ENCODE measurements around the gene ANKRD10. TPM values are rescaled to one million over a fixed set of nuclear protein-coding genes. Genes with fewer than 3 reads are reported as not detected.

The ANKRD10 gene
- total RNA-seq, 1 experiment from 2014 or later, result 219 TPM

DNA sequence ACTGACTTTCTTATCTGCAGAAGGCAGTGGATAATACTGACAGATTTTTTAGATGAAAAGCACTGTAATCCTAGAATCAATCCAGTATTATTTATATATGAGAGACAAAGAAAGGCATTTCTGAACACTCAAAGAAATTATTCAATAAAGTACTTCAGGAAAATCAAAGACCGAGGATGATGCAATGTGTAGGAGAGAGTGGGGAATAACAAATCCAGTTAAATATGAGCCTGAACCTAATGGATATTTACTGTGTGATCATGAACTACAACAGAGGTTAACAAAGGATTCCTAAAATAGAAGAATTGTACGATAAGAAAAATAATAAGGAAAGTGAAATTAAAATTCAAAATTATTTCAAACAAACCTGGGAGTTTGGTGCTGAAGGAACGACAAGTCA, 69.3 kb downstream of the ANKRD10 start:
- H3K27ac Mint-ChIP-seq, result no peak overlapping the region

GRCh38 chr13:110841846-110842245, 73.0 kb downstream of the ANKRD10 start:
- TF ChIP-seq ZNF138 (CRISPR knock-in tag; conservative IDR thresholded peaks at IDR 0.05) (no peak), E2F4 (CRISPR knock-in tag; IDR thresholded peaks at IDR 0.05; ENCODE audit: borderline replicate concordance, low read depth) (no peak), NR2C2 (CRISPR knock-in tag; IDR thresholded peaks at IDR 0.05) (no peak), FOXP4 (CRISPR knock-in tag; IDR thresholded peaks at IDR 0.05) (no peak), EMX1 (CRISPR knock-in tag; IDR thresholded peaks at IDR 0.05) (no peak), ATF1 (CRISPR knock-in tag; IDR thresholded peaks at IDR 0.05) (no peak), GABPB1 (CRISPR knock-in tag; IDR thresholded peaks at IDR 0.05) (no peak)
- TF ChIP-seq, protein P1, sequence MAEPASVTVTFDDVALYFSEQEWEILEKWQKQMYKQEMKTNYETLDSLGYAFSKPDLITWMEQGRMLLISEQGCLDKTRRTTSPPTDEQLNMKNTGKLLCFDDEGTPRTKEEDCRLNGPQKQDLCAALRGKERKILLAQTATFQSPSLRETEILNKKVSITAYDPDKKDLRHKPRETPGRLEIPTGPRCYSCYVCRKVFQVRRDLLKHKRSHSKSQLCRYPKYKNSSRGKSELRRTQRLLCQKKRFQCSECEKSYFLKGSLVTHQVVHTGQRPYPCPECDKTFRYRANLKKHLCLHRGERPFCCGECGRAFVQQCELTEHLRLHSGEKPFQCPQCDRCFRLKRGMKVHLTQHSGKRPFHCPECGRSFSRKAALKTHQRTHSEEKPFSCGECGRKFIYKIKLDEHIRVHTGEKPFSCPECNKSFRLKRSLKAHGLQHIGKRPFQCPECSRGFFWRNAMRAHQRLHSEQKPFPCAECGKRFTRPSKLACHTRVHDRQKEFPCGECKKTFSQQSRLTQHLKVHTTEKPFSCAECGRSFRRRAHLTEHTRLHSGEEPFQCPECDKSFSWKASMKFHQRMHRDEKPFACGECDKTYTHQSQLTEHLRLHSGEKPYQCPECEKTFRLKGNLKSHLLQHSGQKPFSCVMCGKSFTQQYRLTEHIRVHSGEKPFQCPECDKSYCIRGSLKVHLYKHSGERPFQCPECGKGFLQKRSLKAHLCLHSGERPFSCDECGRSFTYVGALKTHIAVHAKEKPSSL (CRISPR knock-in tag; conservative IDR thresholded peaks at IDR 0.05), result no peak
- CTCF ChIA-PET, result interaction anchor here (0.5 kb wide), 1 partner anchor 1382 kb away, joined by 5 read pairs; no protein-coding TSS in a partner anchor
- Mint-ChIP-seq H3K4me1 (peaks cover 3% of the 10 kb centered on the region), H3K9me3 (peaks cover 19% of the 10 kb centered on the region), H3K27ac (no peak overlapping the region), H3K4me3 (no peak overlapping the region), H3K36me3 (peaks cover 4% of the 10 kb centered on the region; the same call in 1 of the 2 replicates), H3K27me3 (ENCODE audit: low read depth) (no peaks in the 10 kb centered on the region; the same call in 1 of the 2 replicates)
- no peak for ATAC-seq
- DNase-seq (ENCODE audit: low spot score), result no peak
- POLR2A ChIA-PET, result no interaction called here

More for the DNA sequence above, 69.3 kb downstream of the ANKRD10 start:
- POLR2A ChIA-PET, result no interaction called here
- CTCF ChIA-PET, result interaction anchor here (0.8 kb wide), 1 partner anchor 11 kb away, joined by 3 read pairs; no protein-coding TSS in a partner anchor
- TF ChIP-seq GRHL2 (CRISPR knock-in tag; IDR thresholded peaks at IDR 0.05; ENCODE audit: insufficient replicate concordance, severe bottlenecking), result no peak
- no peak for TF ChIP-seq MXD4 (CRISPR knock-in tag; IDR thresholded peaks at IDR 0.05; ENCODE audit: borderline replicate concordance)
- TF ChIP-seq E2F4 (CRISPR knock-in tag; IDR thresholded peaks at IDR 0.05; ENCODE audit: borderline replicate concordance, low read depth), result no peak
- no peak for DNase-seq (ENCODE audit: low spot score)
- no peak for ATAC-seq
- Mint-ChIP-seq H3K4me3 (no peak overlapping the region), H3K9me3 (peaks cover 19% of the 10 kb centered on the region), H3K4me1 (peaks cover 7% of the 10 kb centered on the region), H3K27me3 (ENCODE audit: low read depth) (no peaks in the 10 kb centered on the region; the same call in 1 of the 2 replicates), H3K36me3 (peaks cover 4% of the 10 kb centered on the region; the same call in 1 of the 2 replicates)

DNA sequence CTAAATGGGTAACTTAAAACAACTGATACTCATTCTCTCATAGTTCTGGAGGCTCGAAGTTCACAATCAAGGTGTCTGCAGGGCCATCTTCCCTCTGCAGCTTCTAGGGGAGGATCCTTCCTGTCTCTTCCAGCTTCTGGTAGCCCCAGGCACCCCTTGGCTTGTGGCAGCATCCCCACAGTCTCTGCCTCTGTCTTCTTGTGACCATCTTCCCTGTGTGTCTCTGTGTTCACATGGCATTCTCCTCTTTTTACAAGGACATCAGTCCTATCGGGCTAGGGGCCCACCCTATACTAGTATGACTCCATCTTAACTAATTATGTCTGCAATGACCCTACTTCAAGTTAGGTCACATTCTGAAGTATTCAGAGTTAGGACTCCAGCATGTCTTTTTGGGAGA, 73.5 kb downstream of the ANKRD10 start:
- Mint-ChIP-seq H3K4me1 (peaks cover 7% of the 10 kb centered on the region), H3K9me3 (peaks cover 19% of the 10 kb centered on the region), H3K27ac (no peak overlapping the region), H3K4me3 (no peak overlapping the region), H3K36me3 (peaks cover 4% of the 10 kb centered on the region; the same call in 1 of the 2 replicates), H3K27me3 (ENCODE audit: low read depth) (no peaks in the 10 kb centered on the region; the same call in 1 of the 2 replicates)
- ChIA-PET CTCF (no interaction called here), POLR2A (no interaction called here)
- ATAC-seq (no peak), DNase-seq (ENCODE audit: low spot score) (no peak)
- no peak for TF ChIP-seq FOXJ3 (CRISPR knock-in tag; IDR thresholded peaks at IDR 0.05; ENCODE audit: borderline replicate concordance)
- TF ChIP-seq PRDM15 (CRISPR knock-in tag; IDR thresholded peaks at IDR 0.05), result no peak
- no peak for TF ChIP-seq ERG (CRISPR knock-in tag; IDR thresholded peaks at IDR 0.05)
- no peak for TF ChIP-seq GABPB1 (CRISPR knock-in tag; IDR thresholded peaks at IDR 0.05)
